WERI-Rb-1 (cell line): Measurements from ENCODE around the gene PON2.

Source experiments
- DNase-seq: peaks from one replicate; pipeline ENCODE4 v3.0.0-alpha.2; 2020
- H3K27ac ChIP-seq: fragments of 250-450 bp; sonication (Bioruptor Pico); 2 replicates; pipeline ENCODE4 v1.5.1; 2020; ENCODE audit warnings: mild to moderate bottlenecking, moderate library complexity
- H3K27me3 ChIP-seq: fragments of 250-450 bp; sonication (Bioruptor Pico); 2 replicates; pipeline ENCODE4 v1.5.1; 2021; ENCODE audit warnings: mild to moderate bottlenecking, low read depth, moderate library complexity; ENCODE audit not compliant: insufficient read depth, severe bottlenecking
- H3K36me3 ChIP-seq: fragments of 250-450 bp; sonication (Bioruptor Pico); 2 replicates; pipeline ENCODE4 v1.5.1; 2020; ENCODE audit warnings: mild to moderate bottlenecking, moderate library complexity
- H3K4me3 ChIP-seq: 2 replicates; pipeline ENCODE4 v1.5.1; 2011; ENCODE audit warnings: low read depth, mild to moderate bottlenecking, control low read depth, low read length
- H3K9me3 ChIP-seq: fragments of 250-450 bp; sonication (Bioruptor Pico); 2 replicates; pipeline ENCODE4 v1.5.1; 2021; ENCODE audit warnings: mild to moderate bottlenecking, moderate library complexity; ENCODE audit not compliant: severe bottlenecking
- CTCF ChIP-seq: IDR thresholded peaks from 2 replicates; pipeline ENCODE4 v1.5.1; 2011; ENCODE audit warnings: low read depth, mild to moderate bottlenecking, control low read depth, inconsistent platforms, low read length

Gene PON2

GRCh38 chr7:95405800-95406199, 29.0 kb downstream of the PON2 start:
- no peak for DNase-seq
- Histone ChIP-seq H3K36me3 (no peaks in the 10 kb centered on the region; the same call in 1 of the 2 replicates), H3K9me3 (no peaks in the 10 kb centered on the region), H3K27ac (no peak overlapping the region), H3K27me3 (no peaks in the 10 kb centered on the region), H3K4me3 (no peak overlapping the region)
- TF ChIP-seq CTCF, result no peak

- no peaks in the 10 kb centered on the region for H3K9me3 ChIP-seq
- DNase-seq, result no peak
- no peaks in the 10 kb centered on the region for H3K27me3 ChIP-seq
- no peak overlapping the region for H3K27ac ChIP-seq
- no peaks in the 10 kb centered on the region; the same call in 1 of the 2 replicates for H3K36me3 ChIP-seq
- TF ChIP-seq CTCF, result no peak
- no peak overlapping the region for H3K4me3 ChIP-seq
Measured at GRCh38 chr7:95405208-95405607, 29.6 kb downstream of the PON2 start.

- Histone ChIP-seq H3K27me3 (no peaks in the 10 kb centered on the region), H3K4me3 (no peak overlapping the region), H3K9me3 (no peaks in the 10 kb centered on the region), H3K27ac (no peak overlapping the region), H3K36me3 (no peaks in the 10 kb centered on the region; the same call in 1 of the 2 replicates)
- peak; percentile 15 for DNase-seq
- no peak for TF ChIP-seq CTCF
Measured at GRCh38 chr7:95404316-95404865, 30.4 kb downstream of the PON2 start.

- Histone ChIP-seq H3K9me3 (no peaks in the 10 kb centered on the region), H3K27ac (no peak overlapping the region), H3K27me3 (no peaks in the 10 kb centered on the region), H3K36me3 (no peaks in the 10 kb centered on the region), H3K4me3 (no peak overlapping the region)
- no peak for TF ChIP-seq CTCF
- peak; percentile 16 for DNase-seq
Measured at GRCh38 chr7:95398155-95398940, 36.5 kb downstream of the PON2 start.

- no peak for TF ChIP-seq CTCF
- H3K36me3 ChIP-seq, result no peaks in the 10 kb centered on the region
- H3K9me3 ChIP-seq, result no peaks in the 10 kb centered on the region
- no peak overlapping the region for H3K27ac ChIP-seq
- H3K27me3 ChIP-seq, result no peaks in the 10 kb centered on the region
- H3K4me3 ChIP-seq, result no peak overlapping the region
- DNase-seq, result no peak
Measured at GRCh38 chr7:95397381-95397780, 37.4 kb downstream of the PON2 start.
